ENCODE results near the gene QRFPR.

GRCh38 chr4:121411151-121411744 is 30.4 kb upstream of the QRFPR start:
- TF ChIP-seq CTCF (IDR thresholded peaks at IDR 0.05) (no peak), POLR2AphosphoS5 (IDR thresholded peaks at IDR 0.05) (no peak)
